Ishikawa (cell line): ENCODE results near the gene NUMA1.

Source experiments
- CEBPB ChIP-seq: IDR thresholded peaks from 2 replicates; pipeline ENCODE4 v1.6.1; 2012
- CREB1 ChIP-seq: IDR thresholded peaks from 2 replicates; pipeline ENCODE4 v1.6.1; 2012; ENCODE audit warnings: low read depth
- EGR1 ChIP-seq: IDR thresholded peaks from 2 replicates; pipeline ENCODE4 v1.6.1; 2012
- EP300 ChIP-seq: IDR thresholded peaks from 2 replicates; pipeline ENCODE4 v1.6.1; 2012; ENCODE audit warnings: borderline replicate concordance
- FOXM1 ChIP-seq: IDR thresholded peaks from 2 replicates; pipeline ENCODE4 v1.6.1; 2012; ENCODE audit warnings: low read depth, borderline replicate concordance
- NFIC ChIP-seq: IDR thresholded peaks from 2 replicates; pipeline ENCODE4 v1.6.1; 2012
- RAD21 ChIP-seq: IDR thresholded peaks from 2 replicates; pipeline ENCODE4 v1.6.1; 2012; ENCODE audit warnings: low read depth
- REST ChIP-seq: IDR thresholded peaks from 2 replicates; pipeline ENCODE4 v1.6.1; 2012; ENCODE audit warnings: low read depth, mild to moderate bottlenecking
- TAF1 ChIP-seq: IDR thresholded peaks from 2 replicates; pipeline ENCODE4 v1.6.1; 2012; ENCODE audit warnings: low read depth, mild to moderate bottlenecking
- TCF12 ChIP-seq: IDR thresholded peaks from 2 replicates; pipeline ENCODE4 v1.6.1; 2012; ENCODE audit warnings: low read depth
- TEAD4 ChIP-seq: IDR thresholded peaks from 2 replicates; pipeline ENCODE4 v1.6.1; 2012
- USF1 ChIP-seq: IDR thresholded peaks from 2 replicates; pipeline ENCODE4 v1.6.1; 2012
- YY1 ChIP-seq: IDR thresholded peaks from 2 replicates; pipeline ENCODE4 v1.6.1; 2012; ENCODE audit warnings: low read depth
- ZBTB7A ChIP-seq: IDR thresholded peaks from 2 replicates; pipeline ENCODE4 v1.6.1; 2012; ENCODE audit warnings: low read depth
- TF ChIP-seq, protein P1 (sequence below): IDR thresholded peaks from 2 replicates; pipeline ENCODE4 v1.6.1; 2012

Gene NUMA1

DNA sequence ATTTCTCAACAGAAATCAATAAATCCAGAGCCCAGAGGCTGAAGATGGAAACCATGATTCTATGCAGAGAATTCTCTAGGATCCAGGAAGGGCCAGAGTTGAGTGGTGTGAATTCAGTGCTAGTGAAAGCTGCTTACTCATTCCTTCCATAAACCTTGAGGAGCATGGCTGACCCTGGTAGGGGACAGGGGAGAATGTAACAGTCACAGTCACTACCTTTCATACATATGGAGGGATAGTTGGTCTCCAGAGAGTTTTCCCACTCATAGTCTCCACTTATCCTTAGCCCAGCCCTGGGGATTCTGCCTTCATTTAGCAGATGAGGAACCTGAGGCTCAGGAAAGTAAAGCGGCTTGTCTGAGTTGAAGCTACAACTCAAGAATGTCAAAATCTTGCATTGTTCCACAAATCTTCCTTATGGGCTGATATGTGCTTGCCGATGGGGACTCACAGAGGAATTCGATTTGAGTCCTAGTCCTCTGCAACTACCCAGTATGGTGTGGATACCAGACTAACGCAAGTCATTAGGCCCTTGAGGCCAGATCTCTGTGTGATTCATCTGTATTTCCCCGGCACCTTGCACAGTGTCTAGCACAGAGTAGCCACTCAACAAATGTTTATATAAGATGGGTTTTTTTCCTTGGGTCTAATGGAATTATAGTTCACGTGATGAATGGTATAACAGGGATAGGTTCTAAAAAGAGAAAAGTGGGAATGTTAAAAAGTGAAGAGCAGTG lies 35.8 kb upstream of the NUMA1 start:
- TF ChIP-seq FOXM1 (no peak), CEBPB (no peak), NFIC (no peak), RAD21 (no peak), REST (no peak), YY1 (no peak)
- TF ChIP-seq, protein P1, sequence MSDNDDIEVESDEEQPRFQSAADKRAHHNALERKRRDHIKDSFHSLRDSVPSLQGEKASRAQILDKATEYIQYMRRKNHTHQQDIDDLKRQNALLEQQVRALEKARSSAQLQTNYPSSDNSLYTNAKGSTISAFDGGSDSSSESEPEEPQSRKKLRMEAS = no peak

DNA sequence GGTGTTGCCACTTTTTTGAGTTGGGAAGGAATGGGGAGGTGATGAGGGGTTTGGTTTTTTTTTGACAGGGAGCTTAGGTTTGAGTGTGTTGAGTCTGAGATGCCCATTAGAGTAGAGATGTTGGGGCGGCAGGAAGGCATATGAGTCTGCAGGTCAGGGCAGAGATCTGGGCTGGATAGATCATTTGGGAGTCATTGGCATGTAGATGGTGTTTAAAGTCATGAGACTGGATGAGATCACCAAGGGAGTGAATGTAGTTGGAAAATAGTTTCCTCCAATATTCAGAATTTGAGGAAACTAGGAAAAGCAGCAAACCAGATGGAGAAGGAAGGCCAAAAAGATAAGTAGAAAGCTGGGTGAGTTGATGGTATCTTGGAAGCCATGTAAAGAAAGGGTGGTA lies 34.2 kb upstream of the NUMA1 start:
- TF ChIP-seq, protein P1 = no peak
- TF ChIP-seq CREB1 = no peak
- TF ChIP-seq YY1 = no peak
- no peak for TF ChIP-seq EGR1
- no peak for TF ChIP-seq RAD21

GRCh38 chr11:72112978-72113808 lies 32.9 kb upstream of the NUMA1 start:
- TF ChIP-seq NFIC (no peak), ZBTB7A (no peak), TCF12 (no peak), TEAD4 (no peak), EGR1 (no peak), FOXM1 (no peak), RAD21 (no peak), EP300 (no peak), USF1 (no peak), REST (no peak), CREB1 (no peak; the same call in 1 of the 2 replicates), TAF1 (no peak), CEBPB (no peak), YY1 (no peak)
- TF ChIP-seq, protein P1 = no peak

- TF ChIP-seq YY1 = no peak; the same call in 1 of the 2 replicates
- TF ChIP-seq TAF1 = peak; percentile 82
- TF ChIP-seq, protein P1 = peak; percentile 78
- no peak for TF ChIP-seq EGR1
- 0 out of 2 replicates have a peak, but pooled peaks have one; percentile 35 for TF ChIP-seq NFIC
- TF ChIP-seq FOXM1 = 0 out of 2 replicates have a peak, but pooled peaks have one; percentile 52
- peak; percentile 79 for TF ChIP-seq USF1
- TF ChIP-seq CREB1 = peak; percentile 46
- TF ChIP-seq REST = no peak
- no peak for TF ChIP-seq TEAD4
Observed at GRCh38 chr11:72112143-72112977, 32.0 kb upstream of the NUMA1 start, which contains the start of gene ANAPC15. Gene ANAPC15 (minus strand): TSS chr11:72112695. CDS start chr11:72111276, 1,419 bp downstream.
